ENCODE data around the gene CLN3. TPM values are rescaled to one million over a fixed set of nuclear protein-coding genes. Genes with fewer than 3 reads are reported as not detected.

Gene CLN3
- total RNA-seq, 1 experiment from 2014 or later = 70.3 TPM

DNA sequence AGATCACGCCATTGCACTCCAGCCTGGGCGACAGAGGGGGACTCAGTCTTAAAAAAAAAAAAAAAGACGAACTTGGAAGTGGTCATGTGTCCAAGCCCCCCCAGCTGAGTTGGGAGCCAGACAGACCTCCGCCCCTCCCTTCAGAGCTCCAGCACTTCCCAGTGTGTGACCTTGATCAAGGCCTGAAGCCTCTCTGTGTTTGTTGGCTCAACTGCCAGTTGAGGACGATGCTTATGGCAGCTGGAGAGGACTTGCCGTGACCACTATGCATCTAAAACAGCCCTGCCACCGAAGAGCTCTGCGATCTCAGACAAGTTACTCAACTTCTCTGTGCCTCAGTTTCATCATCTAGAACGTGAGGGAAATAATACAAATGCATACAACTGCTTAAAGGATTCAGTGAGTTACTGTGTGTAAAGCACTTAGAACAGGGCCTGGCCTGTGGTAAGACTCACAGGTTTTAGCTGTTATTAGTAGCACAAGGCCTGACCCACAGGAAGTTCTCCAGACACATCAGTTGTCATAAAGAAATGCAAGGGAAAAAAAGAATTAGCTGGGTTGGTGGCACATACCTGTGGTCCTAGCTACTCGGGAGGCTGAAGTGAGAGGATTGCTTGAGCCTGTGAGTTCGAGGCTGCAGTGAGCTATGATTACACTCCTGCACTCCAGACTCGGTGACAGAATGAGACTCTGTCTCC, 21.8 kb upstream of the CLN3 start:
- H2AFZ ChIP-seq = no peak overlapping the region
- H4K20me1 ChIP-seq (ENCODE audit: insufficient read depth) = no peaks in the 10 kb centered on the region
- peaks cover 20% of the 10 kb centered on the region for H3K4me1 ChIP-seq (replicated peaks; ENCODE audit: insufficient read depth)
- H3K36me3 ChIP-seq (ENCODE audit: low read depth) = no peaks in the 10 kb centered on the region
- H3F3A ChIP-seq (ENCODE audit: insufficient read depth, low read depth) = peaks cover 25% of the 10 kb centered on the region; the same call in 1 of the 2 replicates
- no peak overlapping the region for H3K27ac ChIP-seq
- H3K4me2 ChIP-seq = no peak overlapping the region
- no peak overlapping the region for H3K4me3 ChIP-seq
- H3K27me3 ChIP-seq (ENCODE audit: insufficient read depth, low read depth) = no peaks in the 10 kb centered on the region
- DNase-seq = peak in 1 of 2 experiments; percentile 35
- H3K79me2 ChIP-seq (ENCODE audit: low read depth) = no peaks in the 10 kb centered on the region
- CTCF ChIA-PET = no interaction called here
- H3K9me2 ChIP-seq (ENCODE audit: insufficient read depth) = no peaks in the 10 kb centered on the region
- intact Hi-C loops (cut with micrococcal nuclease; ENCODE audit: unreplicated experiment) = no loop called here
- no TSS peak for BruUV-seq (replicated peaks)
- no peaks in the 10 kb centered on the region for H3K9me3 ChIP-seq (ENCODE audit: insufficient read depth, low read depth)
- TF ChIP-seq, protein P1, sequence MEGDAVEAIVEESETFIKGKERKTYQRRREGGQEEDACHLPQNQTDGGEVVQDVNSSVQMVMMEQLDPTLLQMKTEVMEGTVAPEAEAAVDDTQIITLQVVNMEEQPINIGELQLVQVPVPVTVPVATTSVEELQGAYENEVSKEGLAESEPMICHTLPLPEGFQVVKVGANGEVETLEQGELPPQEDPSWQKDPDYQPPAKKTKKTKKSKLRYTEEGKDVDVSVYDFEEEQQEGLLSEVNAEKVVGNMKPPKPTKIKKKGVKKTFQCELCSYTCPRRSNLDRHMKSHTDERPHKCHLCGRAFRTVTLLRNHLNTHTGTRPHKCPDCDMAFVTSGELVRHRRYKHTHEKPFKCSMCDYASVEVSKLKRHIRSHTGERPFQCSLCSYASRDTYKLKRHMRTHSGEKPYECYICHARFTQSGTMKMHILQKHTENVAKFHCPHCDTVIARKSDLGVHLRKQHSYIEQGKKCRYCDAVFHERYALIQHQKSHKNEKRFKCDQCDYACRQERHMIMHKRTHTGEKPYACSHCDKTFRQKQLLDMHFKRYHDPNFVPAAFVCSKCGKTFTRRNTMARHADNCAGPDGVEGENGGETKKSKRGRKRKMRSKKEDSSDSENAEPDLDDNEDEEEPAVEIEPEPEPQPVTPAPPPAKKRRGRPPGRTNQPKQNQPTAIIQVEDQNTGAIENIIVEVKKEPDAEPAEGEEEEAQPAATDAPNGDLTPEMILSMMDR (conservative IDR thresholded peaks at IDR 0.05) = no peak
- no peak for TF ChIP-seq EZH2 (IDR thresholded peaks at IDR 0.05; ENCODE audit: low read depth)
- POLR2A ChIA-PET (ENCODE audit: unreplicated experiment) = interaction anchor here (0.7 kb wide), 1 partner anchor 23 kb away, joined by 9 read pairs; no protein-coding TSS in a partner anchor

DNA sequence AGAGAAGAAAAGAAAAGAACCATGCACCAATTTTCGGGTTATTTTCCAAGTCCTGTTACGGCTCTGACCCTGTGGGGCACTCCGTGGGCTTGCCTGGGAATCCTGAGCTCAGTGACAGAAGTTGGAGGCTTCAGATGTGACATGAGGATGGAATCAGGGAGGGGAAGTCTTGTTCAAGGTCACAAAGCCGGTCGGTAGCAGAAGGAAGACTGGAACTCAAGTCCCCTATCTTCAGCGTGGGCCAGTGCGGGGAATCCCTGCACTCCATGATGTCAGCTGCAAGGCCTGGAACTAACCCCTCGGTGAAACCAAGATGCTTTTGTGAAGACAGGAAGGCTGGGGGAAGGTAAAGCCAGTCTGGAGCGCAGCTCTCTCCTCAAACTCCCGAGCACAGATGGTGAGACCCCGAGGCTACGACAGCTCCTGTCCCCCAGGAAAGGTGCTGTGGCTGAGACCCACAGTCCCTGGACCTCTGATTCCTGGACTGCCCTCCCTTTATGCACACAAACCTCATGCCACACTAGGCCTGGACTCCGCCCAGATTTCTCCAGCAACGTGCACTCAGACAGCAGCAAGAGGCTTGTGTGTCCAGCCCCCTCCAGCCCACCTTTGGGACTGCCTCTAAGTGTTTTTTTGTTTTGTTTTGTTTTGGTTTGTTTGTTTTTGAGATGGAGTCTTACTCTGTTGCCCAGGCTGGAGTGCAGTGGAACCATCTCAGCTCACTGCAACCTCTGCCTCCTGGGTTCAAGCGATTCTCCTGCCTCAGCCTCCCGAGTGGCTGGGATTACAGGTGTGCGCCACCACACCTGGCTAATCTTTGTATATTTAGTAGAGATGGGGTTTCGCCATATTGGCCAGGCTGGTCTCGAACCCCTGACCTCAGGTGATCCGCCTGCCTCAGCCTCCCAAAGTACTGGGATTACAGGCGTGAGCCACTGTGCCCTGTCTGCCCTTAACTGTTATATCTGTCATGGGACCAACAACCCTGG, 20.2 kb upstream of the CLN3 start:
- no peaks in the 10 kb centered on the region for H3K79me2 ChIP-seq (ENCODE audit: low read depth)
- no peaks in the 10 kb centered on the region for H3K27me3 ChIP-seq (ENCODE audit: insufficient read depth, low read depth)
- no peak for TF ChIP-seq EZH2 (IDR thresholded peaks at IDR 0.05; ENCODE audit: low read depth)
- TF ChIP-seq, protein P1 (conservative IDR thresholded peaks at IDR 0.05) = no peak
- no peaks in the 10 kb centered on the region for H4K20me1 ChIP-seq (ENCODE audit: insufficient read depth)
- H3K4me2 ChIP-seq = no peak overlapping the region
- H3K27ac ChIP-seq = no peak overlapping the region
- DNase-seq = no peak
- no peaks in the 10 kb centered on the region for H3K9me3 ChIP-seq (ENCODE audit: insufficient read depth, low read depth)
- intact Hi-C loops (cut with micrococcal nuclease; ENCODE audit: unreplicated experiment) = no loop called here
- H2AFZ ChIP-seq = no peak overlapping the region
- ChIA-PET CTCF (no interaction called here), POLR2A (ENCODE audit: unreplicated experiment) (no interaction called here)
- no peaks in the 10 kb centered on the region for H3K36me3 ChIP-seq (ENCODE audit: low read depth)
- H3K9me2 ChIP-seq (ENCODE audit: insufficient read depth) = no peaks in the 10 kb centered on the region
- BruUV-seq (replicated peaks) = no TSS peak
- H3K4me1 ChIP-seq (replicated peaks; ENCODE audit: insufficient read depth) = peaks cover 20% of the 10 kb centered on the region
- H3F3A ChIP-seq (ENCODE audit: insufficient read depth, low read depth) = peaks cover 25% of the 10 kb centered on the region; the same call in 1 of the 2 replicates
- H3K4me3 ChIP-seq = no peak overlapping the region

DNA sequence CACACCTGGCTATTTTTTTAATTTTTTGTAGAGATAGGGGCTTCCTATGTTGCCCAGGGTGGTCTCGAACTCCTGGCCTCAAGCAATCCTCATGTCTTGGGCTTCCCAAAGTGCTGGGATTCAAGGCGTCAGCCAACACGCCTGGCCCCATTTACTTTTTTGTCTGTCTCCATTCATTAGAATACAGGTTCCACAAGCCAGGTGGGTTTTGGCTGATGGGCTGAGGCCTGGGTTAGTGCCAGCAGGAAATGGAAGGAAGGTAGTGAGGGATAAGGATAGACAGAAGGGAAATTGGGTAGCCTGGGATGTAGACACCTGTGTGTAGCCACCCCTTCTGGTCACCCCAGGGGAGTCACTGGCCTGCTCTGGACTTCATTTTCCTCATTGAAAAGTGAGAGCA, 19.2 kb upstream of the CLN3 start:
- ChIA-PET CTCF (no interaction called here), POLR2A (ENCODE audit: unreplicated experiment) (no interaction called here)
- DNase-seq = peak; percentile 67 to 69
- Histone ChIP-seq H3K79me2 (ENCODE audit: low read depth) (no peaks in the 10 kb centered on the region), H3K4me2 (no peak overlapping the region), H4K20me1 (ENCODE audit: insufficient read depth) (no peaks in the 10 kb centered on the region), H2AFZ (no peak overlapping the region), H3K4me3 (no peak overlapping the region), H3K27me3 (ENCODE audit: insufficient read depth, low read depth) (no peaks in the 10 kb centered on the region), H3K27ac (no peak overlapping the region), H3K36me3 (ENCODE audit: low read depth) (no peaks in the 10 kb centered on the region), H3K9me3 (ENCODE audit: insufficient read depth, low read depth) (no peaks in the 10 kb centered on the region), H3F3A (ENCODE audit: insufficient read depth, low read depth) (peaks cover 26% of the 10 kb centered on the region; the same call in 1 of the 2 replicates), H3K9me2 (ENCODE audit: insufficient read depth) (no peaks in the 10 kb centered on the region), H3K4me1 (replicated peaks; ENCODE audit: insufficient read depth) (peaks cover 23% of the 10 kb centered on the region)
- intact Hi-C loops (cut with micrococcal nuclease; ENCODE audit: unreplicated experiment) = no loop called here
- BruUV-seq (replicated peaks) = no TSS peak
- TF ChIP-seq, protein P1 (conservative IDR thresholded peaks at IDR 0.05) = no peak
- no peak for TF ChIP-seq EZH2 (IDR thresholded peaks at IDR 0.05; ENCODE audit: low read depth)
